ENCODE measurements around the gene SH2D6.

DNA sequence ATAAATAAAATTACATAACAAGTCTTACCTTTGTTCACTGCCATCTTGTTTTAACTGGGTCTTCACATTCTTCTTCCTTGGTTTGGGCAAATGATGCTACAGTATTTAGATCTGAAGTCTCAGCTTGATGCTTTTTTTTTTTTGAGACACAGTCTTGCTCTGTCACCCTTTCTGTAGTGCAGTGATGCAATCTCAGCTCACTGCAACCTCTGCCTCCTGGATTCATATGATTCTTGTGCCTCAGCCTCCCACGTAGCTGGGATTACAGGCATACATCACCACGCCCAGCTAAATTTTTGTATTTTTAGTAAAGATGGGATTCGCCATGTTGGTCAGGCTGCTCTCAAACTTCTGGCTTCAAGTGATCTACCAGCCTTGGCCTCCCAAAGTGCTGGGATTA lies 67.3 kb downstream of the SH2D6 start:
- TF ChIP-seq U2AF1 (optimal IDR thresholded peaks at IDR 0.05; ENCODE audit: low read depth, low read length) (no peak), HNRNPH1 (optimal IDR thresholded peaks at IDR 0.05; ENCODE audit: low read depth, low read length) (no peak), HIVEP1 (CRISPR knock-in tag; IDR thresholded peaks at IDR 0.05) (no peak), EZH2 (IDR thresholded peaks at IDR 0.05; ENCODE audit: borderline replicate concordance, low read depth, low read length) (no peak)

Measured in K562 (cell line).